HG03139 (cell line): ENCODE data around the gene RAPGEF4.
A peak's percentile ranks its signal among the peaks of the same experiment; 100 is the strongest.

Source experiments
- ATAC-seq: cut with Tn5 transposase; IDR thresholded peaks from one replicate; pipeline ENCODE4 v1.9.1; 2021; ENCODE audit not compliant: unreplicated experiment

Gene RAPGEF4

DNA sequence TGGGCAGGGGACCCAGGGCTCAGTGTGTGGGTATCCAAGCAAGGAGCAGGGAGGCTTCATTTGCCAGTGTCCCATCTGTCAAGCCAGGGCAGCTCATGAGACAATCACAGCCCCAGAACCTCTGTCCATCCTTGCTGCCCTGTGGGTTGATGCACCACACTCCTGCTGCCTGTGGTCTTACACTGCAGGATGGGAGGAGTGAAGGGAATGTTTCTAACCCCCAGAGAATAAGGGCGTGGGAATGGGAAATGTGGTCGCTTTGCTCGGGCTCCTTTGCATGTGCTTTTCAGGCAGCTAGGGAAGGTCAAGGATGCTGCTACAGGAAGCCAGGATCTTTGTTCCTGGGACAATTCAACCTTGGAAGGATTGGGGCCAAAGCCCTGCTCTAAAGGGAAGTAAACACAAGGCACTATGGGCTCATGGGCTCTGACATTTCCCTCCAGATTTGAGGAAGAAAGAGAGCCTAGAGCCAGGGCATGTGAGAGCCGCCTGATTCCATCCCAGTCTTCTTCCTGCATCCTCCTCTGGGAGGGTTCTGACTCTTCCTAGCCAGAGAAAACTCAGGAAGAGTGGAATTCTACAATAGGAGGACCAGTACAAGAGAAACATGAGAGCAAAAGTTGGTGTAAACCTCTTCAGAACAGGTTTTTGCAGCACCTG is 321.2 kb downstream of the RAPGEF4 start:
- no peak for ATAC-seq

DNA sequence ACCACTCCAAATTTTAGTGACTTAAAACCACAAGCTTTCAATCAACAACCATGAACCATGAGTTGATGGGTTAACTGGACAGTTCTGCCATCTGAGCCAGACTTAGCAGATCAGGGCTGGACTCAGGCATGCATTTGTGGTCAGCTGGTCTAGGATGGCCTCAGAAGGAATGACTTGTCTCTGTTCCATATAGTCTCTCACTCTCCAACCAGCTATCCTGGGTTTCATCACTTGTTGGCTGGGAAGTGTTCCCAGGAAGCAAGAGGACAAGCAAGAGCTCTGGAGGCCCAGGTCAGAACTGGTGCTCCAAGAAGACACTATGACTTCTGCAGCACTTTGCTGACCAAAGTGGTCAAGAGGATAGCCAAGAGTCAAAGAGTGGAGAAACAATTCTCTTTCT is 322.5 kb downstream of the RAPGEF4 start:
- ATAC-seq = no peak

DNA sequence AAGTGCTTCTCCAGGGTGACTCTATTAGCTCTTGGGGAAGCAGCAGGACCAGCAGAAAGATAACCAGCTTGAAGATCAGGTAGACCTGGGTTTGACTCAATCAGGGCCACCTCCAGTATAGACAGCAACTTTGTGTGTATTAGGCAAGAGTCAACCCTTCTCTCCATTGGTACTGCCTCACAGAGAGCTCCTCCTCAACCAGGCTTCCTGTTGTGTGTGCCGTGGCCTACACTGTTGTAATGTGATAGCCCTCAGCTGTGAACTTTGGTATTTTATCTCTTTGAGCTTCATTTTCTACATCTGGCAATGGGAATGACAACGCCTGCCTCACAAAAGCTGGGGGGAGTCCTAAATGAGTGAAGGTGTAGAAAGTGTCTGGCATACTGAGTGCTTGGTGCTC is 323.0 kb downstream of the RAPGEF4 start:
- no peak for ATAC-seq

- no peak for ATAC-seq
Measured at GRCh38 chr2:173059292-173059691, 323.6 kb downstream of the RAPGEF4 start.

DNA sequence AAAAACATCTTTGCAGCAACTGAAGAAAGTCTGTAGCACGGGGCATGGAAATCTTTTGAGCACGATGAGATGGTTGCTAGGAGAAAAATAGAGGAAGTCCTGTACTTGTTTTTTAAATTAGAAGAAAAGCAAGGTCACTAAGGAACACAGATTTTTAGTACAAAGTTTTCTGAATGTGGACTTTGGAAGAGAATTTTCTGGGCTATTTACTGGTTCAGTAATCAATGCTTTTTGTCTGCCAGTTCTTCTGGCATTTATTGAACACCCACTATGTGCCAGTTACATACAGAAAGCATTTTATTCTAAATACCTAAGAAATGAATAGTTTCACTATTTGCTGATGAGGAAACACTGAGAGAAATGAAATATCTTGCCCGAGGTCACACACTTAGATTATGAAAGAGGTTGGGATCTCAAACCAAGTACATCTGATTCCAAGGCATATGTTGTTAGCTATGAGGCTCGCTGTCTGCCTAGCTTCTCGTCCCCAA is 324.4 kb downstream of the RAPGEF4 start:
- ATAC-seq = no peak

- no peak for ATAC-seq
Measured at GRCh38 chr2:173062801-173063200, 327.2 kb downstream of the RAPGEF4 start.

GRCh38 chr2:173064151-173064805 is 328.6 kb downstream of the RAPGEF4 start:
- no peak for ATAC-seq

- no peak for ATAC-seq
Measured at GRCh38 chr2:173066887-173067676, 331.4 kb downstream of the RAPGEF4 start.

DNA sequence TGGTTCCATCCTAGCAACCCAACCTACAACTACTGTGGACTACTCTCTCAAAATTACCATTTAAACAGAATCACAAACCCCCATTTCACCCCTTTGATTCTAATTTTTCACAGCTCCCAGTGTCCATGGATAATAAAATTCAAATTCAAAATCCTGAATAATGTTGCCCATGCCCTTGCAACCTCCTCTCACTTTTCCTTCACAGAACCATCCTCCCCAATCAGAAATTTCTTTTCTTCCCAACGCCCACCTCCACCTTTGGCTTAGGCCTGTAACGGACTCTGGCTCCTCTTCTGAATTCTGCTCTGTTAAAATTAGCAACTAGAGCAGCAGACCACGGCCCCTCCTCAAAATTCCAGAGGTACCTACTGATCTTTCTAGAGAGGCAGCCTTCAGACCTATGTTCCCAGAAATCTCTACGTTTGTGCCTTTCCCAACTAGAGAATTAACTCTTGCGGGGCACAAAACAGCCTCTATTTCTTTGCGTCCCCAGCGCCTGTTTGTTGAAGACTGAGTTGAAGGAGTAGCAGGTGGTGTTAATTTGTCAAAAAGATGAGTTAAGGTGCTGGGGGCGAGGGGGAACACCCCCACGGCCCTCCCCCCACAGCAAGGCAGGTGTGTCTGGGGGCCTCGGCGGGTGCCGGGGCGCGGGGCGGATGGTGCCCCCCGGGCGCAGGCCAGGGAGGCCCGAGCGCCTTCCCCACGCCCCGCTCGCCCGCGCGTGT is 339.6 kb downstream of the RAPGEF4 start:
- ATAC-seq = no peak

GRCh38 chr2:173075781-173076580 is 340.3 kb downstream of the RAPGEF4 start, which contains the start of gene MAP3K20:
Gene MAP3K20 (plus strand): TSS chr2:173075846. CDS start chr2:173091032, 15,186 bp downstream.
- peak; percentile 57 for ATAC-seq

GRCh38 chr2:173076581-173077345 is 341.1 kb downstream of the RAPGEF4 start:
- ATAC-seq = peak; percentile 6

DNA sequence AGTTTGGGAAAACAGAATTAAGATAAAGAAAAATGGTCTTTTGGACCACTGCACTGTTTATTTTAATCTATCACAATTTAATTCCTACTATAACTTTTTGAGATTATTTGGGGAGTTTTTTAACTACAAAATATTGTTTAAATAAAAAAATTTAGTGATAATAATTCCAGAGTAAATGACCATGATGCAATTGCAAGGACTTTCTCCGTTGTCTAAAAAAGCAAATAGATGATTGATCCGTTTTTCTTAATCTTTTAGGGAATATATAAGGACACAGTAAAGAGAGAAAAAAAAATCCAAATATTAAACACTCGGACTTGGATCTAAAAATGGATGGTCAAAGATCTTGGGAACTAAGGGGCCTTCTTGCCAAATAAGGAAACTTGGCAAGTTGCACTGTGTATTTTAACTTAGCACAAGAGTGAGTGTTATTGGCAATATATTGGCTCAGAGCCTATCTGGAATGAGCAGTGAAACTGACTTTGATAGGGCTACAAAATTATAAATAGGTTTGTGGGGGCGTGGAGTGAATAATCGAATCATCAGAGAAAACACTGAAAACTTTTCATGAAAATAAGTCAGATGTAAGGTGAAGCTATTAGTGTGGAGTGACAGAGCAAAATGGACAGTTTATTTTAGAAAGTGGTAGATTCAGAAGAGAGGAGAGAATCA is 342.0 kb downstream of the RAPGEF4 start:
- no peak for ATAC-seq

- no peak for ATAC-seq
Measured at GRCh38 chr2:173079141-173079540, 343.5 kb downstream of the RAPGEF4 start.

- ATAC-seq = no peak
Measured at GRCh38 chr2:173079973-173080860, 344.6 kb downstream of the RAPGEF4 start.

- ATAC-seq = no peak
Measured at GRCh38 chr2:173086518-173087213, 351.0 kb downstream of the RAPGEF4 start.

DNA sequence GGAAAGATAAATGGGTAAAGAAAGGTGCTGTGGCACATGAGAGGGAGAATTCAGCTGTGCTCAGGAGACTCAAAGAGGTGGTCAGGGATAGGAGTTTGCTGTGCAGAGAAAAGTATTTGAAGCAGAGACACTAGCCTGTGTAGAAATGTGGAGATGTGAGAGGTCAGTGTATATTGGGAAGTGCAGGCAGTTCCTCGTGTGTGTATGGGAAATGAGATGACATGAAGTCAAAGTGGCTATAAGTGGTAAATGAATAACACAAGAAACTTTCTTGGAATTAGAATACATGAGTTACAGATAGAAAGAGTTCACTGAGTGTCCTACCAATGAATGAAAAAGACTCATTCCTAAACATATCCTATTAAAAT is 351.6 kb downstream of the RAPGEF4 start:
- no peak for ATAC-seq

DNA sequence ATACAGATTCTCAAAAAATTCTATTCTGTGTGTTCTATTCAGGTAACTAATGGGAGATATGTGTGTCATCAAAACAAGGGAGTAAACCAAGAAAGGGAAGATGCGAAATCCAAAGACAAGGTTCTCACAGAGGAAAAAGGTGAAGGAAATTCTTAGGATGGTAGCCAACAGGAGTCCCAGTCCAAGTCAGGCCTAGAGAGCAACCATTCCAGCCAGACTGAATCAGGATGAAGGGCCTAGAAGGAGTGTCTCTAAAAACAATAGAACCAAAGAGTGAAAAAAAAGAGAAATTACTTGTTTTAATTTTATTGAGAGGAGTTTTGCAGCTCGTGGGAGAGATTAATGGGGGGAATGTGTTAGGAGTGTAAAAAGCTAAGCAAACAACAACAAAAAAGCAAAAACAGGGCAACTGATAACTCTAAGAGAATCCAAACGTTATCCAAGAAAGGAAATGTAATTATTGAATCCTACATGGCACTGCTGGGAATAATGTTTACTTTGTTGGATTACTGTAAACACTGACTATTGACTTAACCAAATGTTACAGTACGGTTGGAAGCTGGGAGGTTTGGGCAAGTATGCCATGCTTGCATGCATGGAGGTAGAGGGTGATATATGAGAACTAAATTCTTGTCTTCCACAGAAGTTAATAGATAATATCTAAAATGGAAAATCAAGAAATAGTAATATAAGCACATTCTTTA is 352.3 kb downstream of the RAPGEF4 start:
- no peak for ATAC-seq
